ENCODE data around the gene OR51D1.

Gene OR51D1

GRCh38 chr11:4665424-4665823 is 28.1 kb downstream of the OR51D1 start:
- no peaks in the 10 kb centered on the region for H3K36me3 ChIP-seq (replicated peaks; ENCODE audit: insufficient read depth, low read length)
- H3K4me3 ChIP-seq (ENCODE audit: low read length), result no peak overlapping the region
- no peak for DNase-seq
- no peak overlapping the region for H2AFZ ChIP-seq (ENCODE audit: low read length)
- H3K4me2 ChIP-seq (ENCODE audit: low read depth, low read length), result no peak overlapping the region
- H3K79me2 ChIP-seq (ENCODE audit: low read length), result no peaks in the 10 kb centered on the region
- H3K9me2 ChIP-seq (replicated peaks; ENCODE audit: insufficient read depth, low read length), result no peaks in the 10 kb centered on the region
- no peak overlapping the region for H3K9ac ChIP-seq (ENCODE audit: low read length)
- no peaks in the 10 kb centered on the region for H3F3A ChIP-seq (ENCODE audit: insufficient read depth, low read length)
- H3K27ac ChIP-seq (ENCODE audit: low read length), result no peak overlapping the region
- no peaks in the 10 kb centered on the region for H3K27me3 ChIP-seq (replicated peaks; ENCODE audit: insufficient read depth, low read length)
- H3K9me3 ChIP-seq (replicated peaks; ENCODE audit: insufficient read depth, low read length), result no peaks in the 10 kb centered on the region
- no peaks in the 10 kb centered on the region for H4K20me1 ChIP-seq (ENCODE audit: insufficient read depth, low read length)
- TF ChIP-seq EZH2 (optimal IDR thresholded peaks at IDR 0.05; ENCODE audit: low read depth, low read length) (no peak), CTCF (IDR thresholded peaks at IDR 0.05; ENCODE audit: low read length) (no peak), EZH2phosphoT487 (IDR thresholded peaks at IDR 0.05; ENCODE audit: low read length) (no peak)
- no peaks in the 10 kb centered on the region for H3K4me1 ChIP-seq (ENCODE audit: low read length)

GRCh38 chr11:4671741-4672140 is 34.5 kb downstream of the OR51D1 start:
- Histone ChIP-seq H3K9me2 (replicated peaks; ENCODE audit: insufficient read depth, low read length) (no peaks in the 10 kb centered on the region), H3K4me1 (ENCODE audit: low read length) (no peaks in the 10 kb centered on the region), H3K4me3 (ENCODE audit: low read length) (no peak overlapping the region), H3K9me3 (replicated peaks; ENCODE audit: insufficient read depth, low read length) (no peaks in the 10 kb centered on the region), H3K9ac (ENCODE audit: low read length) (no peak overlapping the region), H4K20me1 (ENCODE audit: insufficient read depth, low read length) (no peaks in the 10 kb centered on the region), H2AFZ (ENCODE audit: low read length) (no peak overlapping the region), H3K4me2 (ENCODE audit: low read depth, low read length) (no peak overlapping the region), H3K27me3 (replicated peaks; ENCODE audit: insufficient read depth, low read length) (no peaks in the 10 kb centered on the region), H3K79me2 (ENCODE audit: low read length) (no peaks in the 10 kb centered on the region), H3K36me3 (replicated peaks; ENCODE audit: insufficient read depth, low read length) (no peaks in the 10 kb centered on the region), H3K27ac (ENCODE audit: low read length) (no peak overlapping the region), H3F3A (ENCODE audit: insufficient read depth, low read length) (no peaks in the 10 kb centered on the region)
- TF ChIP-seq EZH2phosphoT487 (IDR thresholded peaks at IDR 0.05; ENCODE audit: low read length) (no peak), CTCF (IDR thresholded peaks at IDR 0.05; ENCODE audit: low read length) (no peak), EZH2 (optimal IDR thresholded peaks at IDR 0.05; ENCODE audit: low read depth, low read length) (no peak)
- DNase-seq, result no peak

GRCh38 chr11:4672470-4672869 is 35.2 kb downstream of the OR51D1 start:
- no peaks in the 10 kb centered on the region for H3K79me2 ChIP-seq (ENCODE audit: low read length)
- no peak overlapping the region for H3K9ac ChIP-seq (ENCODE audit: low read length)
- no peaks in the 10 kb centered on the region for H3F3A ChIP-seq (ENCODE audit: insufficient read depth, low read length)
- H4K20me1 ChIP-seq (ENCODE audit: insufficient read depth, low read length), result no peaks in the 10 kb centered on the region
- H3K36me3 ChIP-seq (replicated peaks; ENCODE audit: insufficient read depth, low read length), result no peaks in the 10 kb centered on the region
- H3K27ac ChIP-seq (ENCODE audit: low read length), result no peak overlapping the region
- no peak for DNase-seq
- H2AFZ ChIP-seq (ENCODE audit: low read length), result no peak overlapping the region
- H3K9me2 ChIP-seq (replicated peaks; ENCODE audit: insufficient read depth, low read length), result no peaks in the 10 kb centered on the region
- no peak overlapping the region for H3K4me2 ChIP-seq (ENCODE audit: low read depth, low read length)
- no peak overlapping the region for H3K4me3 ChIP-seq (ENCODE audit: low read length)
- TF ChIP-seq EZH2phosphoT487 (IDR thresholded peaks at IDR 0.05; ENCODE audit: low read length), result no peak
- TF ChIP-seq EZH2 (optimal IDR thresholded peaks at IDR 0.05; ENCODE audit: low read depth, low read length), result no peak
- TF ChIP-seq CTCF (IDR thresholded peaks at IDR 0.05; ENCODE audit: low read length), result no peak
- H3K9me3 ChIP-seq (replicated peaks; ENCODE audit: insufficient read depth, low read length), result no peaks in the 10 kb centered on the region
- no peaks in the 10 kb centered on the region for H3K4me1 ChIP-seq (ENCODE audit: low read length)
- no peaks in the 10 kb centered on the region for H3K27me3 ChIP-seq (replicated peaks; ENCODE audit: insufficient read depth, low read length)

All from MM.1S (cell line).